Activated gamma-delta T cell (primary cell): Measurements from ENCODE around the gene TMEM221.
"Not testable (repeated sequence)": the region's sequence is repeated elsewhere in the genome, so short reads cannot be mapped to it uniquely, and the experiment has no call there.

ENCODE experiments used
- DNase-seq: peaks from one replicate; lab custom pipeline; 2025; lab: John Stamatoyannopoulos, UW
- total RNA-seq, 2 donors: gene quantifications; one replicate each; lab custom pipeline; 2026; lab: John Stamatoyannopoulos, UW

The TMEM221 gene
- 0 reads per million in 2 donors for total RNA-seq

GRCh38 chr19:17448131-17448967, at the start of gene TMEM221:
Gene TMEM221, minus strand, starts transcription at chr19:17448668. Its CDS starts 206 bp downstream, at chr19:17448462.
- peak; percentile 26 for DNase-seq

DNA sequence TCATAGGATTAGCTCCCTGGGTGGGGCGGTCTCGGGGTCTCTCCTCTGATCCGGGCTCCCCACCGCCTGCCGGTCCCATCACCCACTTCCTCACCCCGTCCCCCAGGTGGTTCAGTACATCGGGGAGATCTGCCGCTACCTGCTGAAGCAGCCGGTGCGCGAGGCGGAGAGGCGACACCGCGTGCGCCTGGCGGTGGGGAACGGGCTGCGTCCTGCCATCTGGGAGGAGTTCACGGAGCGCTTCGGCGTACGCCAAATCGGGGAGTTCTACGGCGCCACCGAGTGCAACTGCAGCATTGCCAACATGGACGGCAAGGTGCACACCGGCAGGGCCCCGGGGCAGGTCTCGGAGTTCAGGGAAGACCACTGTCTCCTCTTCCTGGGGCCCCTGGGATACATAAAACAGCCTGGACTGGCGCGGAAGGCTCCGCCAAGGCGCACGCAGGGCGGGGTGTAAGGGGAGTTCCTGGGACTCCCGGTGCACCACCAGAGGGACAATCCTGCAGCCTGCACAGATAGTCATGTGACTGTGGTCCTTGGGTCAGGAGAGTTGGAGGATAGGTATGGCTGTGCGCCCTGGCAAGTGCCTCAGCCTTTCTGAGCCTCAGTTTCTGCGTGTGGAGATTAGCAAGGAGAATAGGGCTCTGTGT, 48.8 kb upstream of the TMEM221 start:
- DNase-seq: no peak

GRCh38 chr19:17496337-17496997, 48.0 kb upstream of the TMEM221 start:
- DNase-seq: no peak

- no peak for DNase-seq
Observed at GRCh38 chr19:17495639-17496296, 47.3 kb upstream of the TMEM221 start.

- DNase-seq: no peak
Observed at GRCh38 chr19:17491287-17491686, 42.8 kb upstream of the TMEM221 start.

DNA sequence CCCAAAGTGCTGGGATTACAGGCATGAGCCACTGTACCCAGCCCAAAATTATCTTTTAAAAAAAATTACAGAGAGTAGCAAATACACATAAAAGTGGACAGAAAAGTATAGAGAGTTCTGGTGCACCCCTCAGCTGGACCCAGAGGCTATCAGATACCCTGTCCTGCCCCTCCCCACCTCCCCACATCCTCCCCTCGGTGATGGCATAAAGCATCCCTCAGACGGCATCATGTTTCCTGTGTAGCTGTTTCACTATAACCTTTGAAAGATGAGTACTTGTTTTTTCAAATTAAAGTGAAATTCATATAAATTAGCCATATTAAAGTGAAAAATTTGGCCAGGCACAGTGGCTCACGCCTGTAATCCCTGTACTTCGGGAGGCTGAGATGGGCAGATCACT, 41.9 kb upstream of the TMEM221 start:
- no peak for DNase-seq

GRCh38 chr19:17489392-17490030, 41.0 kb upstream of the TMEM221 start:
- DNase-seq: no peak

DNA sequence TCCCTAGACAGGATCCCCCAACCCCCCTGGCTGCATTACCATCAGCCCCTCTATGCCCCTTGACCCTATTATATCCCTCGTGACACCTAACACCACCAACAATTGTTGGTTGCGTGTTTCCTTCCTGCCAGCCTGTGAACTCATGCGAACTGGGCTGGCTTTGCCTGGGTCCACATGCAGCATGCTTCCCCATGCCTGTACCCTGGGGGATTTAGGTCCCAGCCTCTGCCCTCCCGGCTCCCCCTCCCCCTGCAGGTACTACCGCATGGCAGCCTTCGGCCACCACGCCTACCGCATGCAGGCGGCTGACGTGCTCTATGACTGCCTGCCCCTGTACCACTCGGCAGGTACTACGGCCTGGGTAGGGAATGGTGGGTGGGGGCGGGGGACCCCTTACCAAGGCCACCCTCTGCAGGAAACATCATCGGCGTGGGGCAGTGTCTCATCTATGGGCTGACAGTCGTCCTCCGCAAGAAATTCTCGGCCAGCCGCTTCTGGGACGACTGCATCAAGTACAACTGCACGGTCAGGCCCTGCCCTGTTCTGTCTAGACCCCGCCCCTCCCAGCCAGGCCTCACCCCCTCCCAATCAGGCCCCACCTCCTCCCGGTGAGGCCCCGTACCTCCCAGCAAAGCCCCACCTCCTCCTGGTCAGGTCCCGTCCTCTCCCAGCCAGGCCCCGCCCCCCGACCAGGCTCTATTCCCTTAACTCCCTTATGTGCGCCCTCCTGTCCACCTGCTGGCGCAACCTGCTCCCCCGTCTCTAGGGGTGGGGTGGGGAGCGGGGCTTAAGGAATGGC, 40.3 kb upstream of the TMEM221 start:
- DNase-seq: peak; percentile 39

- DNase-seq: no peak
Observed at GRCh38 chr19:17487284-17488121, 39.0 kb upstream of the TMEM221 start.

GRCh38 chr19:17486545-17487240, 38.2 kb upstream of the TMEM221 start:
- DNase-seq: no peak

GRCh38 chr19:17484520-17485185, 36.2 kb upstream of the TMEM221 start:
- no peak for DNase-seq

- DNase-seq: no peak
Observed at GRCh38 chr19:17483605-17484002, 35.1 kb upstream of the TMEM221 start.

DNA sequence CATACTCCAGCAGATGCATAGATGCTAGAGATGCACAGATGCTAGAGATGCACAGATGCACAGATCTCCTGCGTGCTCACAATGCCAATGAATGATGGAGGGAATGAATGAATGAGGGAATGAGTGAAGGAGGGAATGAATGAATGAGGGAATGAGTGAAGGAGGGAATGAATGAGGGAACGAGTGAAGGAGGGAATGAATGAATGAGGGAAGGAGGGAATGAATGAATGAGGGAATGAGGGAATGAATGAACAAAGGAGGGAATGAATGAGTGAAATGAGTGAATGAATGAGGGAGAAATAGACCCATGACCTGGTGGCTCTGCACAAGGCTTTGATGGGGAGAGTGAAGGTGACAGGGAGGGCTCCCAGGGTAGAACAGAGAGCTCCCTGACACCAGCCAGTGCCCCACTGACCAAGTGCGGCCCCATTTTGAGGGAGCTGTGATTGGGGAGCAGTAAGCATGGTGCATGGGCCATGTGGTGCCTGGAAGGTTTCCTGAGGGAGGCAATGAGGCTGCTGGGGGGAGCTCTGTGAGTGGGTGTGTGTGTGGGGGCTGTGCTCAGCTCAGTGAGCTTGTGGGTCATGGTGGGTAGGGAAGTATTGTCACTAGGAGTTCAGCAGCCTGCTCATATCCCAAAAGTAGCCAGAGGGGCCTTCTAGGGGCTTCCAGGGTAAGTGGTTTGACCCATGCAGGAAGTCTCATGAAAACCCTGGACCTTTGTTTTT, 34.6 kb upstream of the TMEM221 start:
- DNase-seq: no peak

- no peak for DNase-seq
Observed at GRCh38 chr19:17481986-17482385, 33.5 kb upstream of the TMEM221 start.

DNA sequence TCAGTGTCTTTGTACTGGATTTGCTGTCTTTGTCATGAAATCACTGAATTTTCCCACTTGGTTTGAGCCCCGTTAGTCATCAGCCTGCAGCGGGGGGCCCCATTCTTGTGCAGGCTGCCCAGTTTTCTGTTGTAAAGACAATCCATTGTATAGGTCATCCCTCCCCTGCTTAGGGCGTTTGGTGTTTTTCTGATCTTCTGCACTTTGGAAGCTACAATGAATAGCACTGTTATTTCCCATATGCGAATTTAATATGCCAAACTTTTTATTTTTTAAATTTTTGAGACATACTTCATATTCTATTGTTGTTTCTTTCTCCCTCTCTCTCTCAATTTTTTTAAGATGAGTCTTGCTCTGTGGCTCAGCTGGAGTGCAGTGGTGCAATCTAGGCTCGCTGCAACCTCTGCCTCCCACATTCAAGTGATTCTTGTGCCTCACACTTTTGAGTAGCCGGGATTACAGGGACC, 30.9 kb upstream of the TMEM221 start:
- no peak for DNase-seq

- no peak for DNase-seq
Observed at GRCh38 chr19:17475541-17476115, 27.2 kb upstream of the TMEM221 start.

GRCh38 chr19:17475011-17475540, 26.6 kb upstream of the TMEM221 start:
- DNase-seq: not testable (repeated sequence)
